Thoracic aorta (tissue), 2 donors: ENCODE results near the gene MYO1F. TPM values are rescaled to one million over a fixed set of nuclear protein-coding genes. Genes with fewer than 3 reads are reported as not detected.

ENCODE experiments used
- ATAC-seq: fragments of 150-250 bp; one replicate; pipeline ENCODE4 v1.8.0; 2017; ENCODE audit warnings: low read depth; ENCODE audit not compliant: insufficient number of reproducible peaks, low FRiP score
- DNase-seq: peaks from one replicate; pipeline ENCODE4 v3.0.0-alpha.2; 2020; ENCODE audit warnings: low spot score
- H3K27ac ChIP-seq, 2 donors: fragments of 200-600 bp; sonication (generic); 1 replicate in 1 of 2; 2 replicates in 1 of 2; pipeline ENCODE4 v1.5.1; 2016; ENCODE audit warnings: mild to moderate bottlenecking in 2 of 2, moderate library complexity in 2 of 2
- H3K27me3 ChIP-seq: fragments of 200-600 bp; sonication (generic); replicated peaks from 2 replicates; pipeline ENCODE4 v1.6.0; 2016; ENCODE audit warnings: mild to moderate bottlenecking; ENCODE audit not compliant: insufficient read depth
- H3K36me3 ChIP-seq: fragments of 200-600 bp; sonication (generic); one replicate; pipeline ENCODE4 v1.5.1; 2016
- H3K4me1 ChIP-seq, 2 donors: fragments of 200-600 bp; sonication (generic); 1 replicate in 1 of 2; 2 replicates in 1 of 2; pipeline versions ENCODE4 v1.5.1 to v1.6.0; 2016; ENCODE audit warnings: low read depth in 2 of 2, mild to moderate bottlenecking in 1 of 2; ENCODE audit not compliant: control insufficient read depth in 1 of 2
- H3K4me3 ChIP-seq: fragments of 200-600 bp; sonication (generic); 2 replicates; pipeline ENCODE4 v1.5.1; 2016; ENCODE audit warnings: mild to moderate bottlenecking
- H3K9me3 ChIP-seq: fragments of 200-600 bp; sonication (generic); 2 replicates; pipeline ENCODE4 v1.5.1; 2016
- CTCF ChIP-seq: fragments of 200-600 bp; sonication (generic); IDR thresholded peaks from one replicate; pipeline ENCODE4 v1.5.1; 2019; ENCODE audit warnings: antibody characterized with exemption
- total RNA-seq, 2 donors: library from RNA; depleted of rRNA; stranded (reverse); fragments of >200 nt; gene quantifications; one replicate each; pipeline versions ENCODE4 v1.1.0 to v1.2.3, GENCODE V29; 2016

Gene MYO1F
- total RNA-seq, 2 donors from 2014 or later: 29.6 to 33.9 TPM

- H3K9me3 ChIP-seq: no peaks in the 10 kb centered on the region
- H3K4me3 ChIP-seq: no peak overlapping the region
- no peak overlapping the region for H3K27ac ChIP-seq
- no peaks in the 10 kb centered on the region for H3K4me1 ChIP-seq
- TF ChIP-seq CTCF: no peak
- DNase-seq: no peak
- peaks cover 23% of the 10 kb centered on the region for H3K36me3 ChIP-seq
- H3K27me3 ChIP-seq: no peaks in the 10 kb centered on the region
- no peak for ATAC-seq
These were observed 85.7 kb downstream of the MYO1F start for GRCh38 chr19:8491574-8491973.

DNA sequence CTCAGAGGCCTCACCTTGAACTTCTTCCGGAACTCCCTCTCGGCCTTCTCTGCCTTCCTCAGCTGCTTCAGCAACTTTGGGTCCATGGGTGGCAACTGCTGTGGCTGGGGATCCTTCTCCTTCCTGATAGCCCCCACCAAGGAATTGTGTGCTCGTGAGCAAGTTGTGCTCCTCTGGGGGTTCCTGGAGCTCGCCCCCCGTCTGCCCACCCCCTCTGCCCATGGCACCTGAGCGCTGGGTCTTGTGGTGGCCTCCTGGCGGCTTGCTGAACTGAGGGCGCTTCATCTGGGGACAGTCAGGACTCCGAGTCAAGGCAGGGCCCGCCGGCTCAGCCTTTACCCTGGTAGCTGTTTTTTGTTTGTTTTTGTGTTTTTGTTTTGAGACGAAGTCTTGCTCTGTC is 86.4 kb downstream of the MYO1F start:
- no peaks in the 10 kb centered on the region for H3K4me1 ChIP-seq
- no peak for TF ChIP-seq CTCF
- no peak overlapping the region for H3K27ac ChIP-seq
- DNase-seq (no peak), ATAC-seq (no peak)
- H3K4me3 ChIP-seq: no peak overlapping the region
- H3K36me3 ChIP-seq: peaks cover 30% of the 10 kb centered on the region
- H3K27me3 ChIP-seq: no peaks in the 10 kb centered on the region
- no peaks in the 10 kb centered on the region for H3K9me3 ChIP-seq

- Histone ChIP-seq H3K4me3 (no peak overlapping the region), H3K27me3 (no peaks in the 10 kb centered on the region), H3K9me3 (no peaks in the 10 kb centered on the region), H3K36me3 (peaks cover 35% of the 10 kb centered on the region), H3K4me1 (no peaks in the 10 kb centered on the region), H3K27ac (no peak overlapping the region)
- no peak for DNase-seq
- no peak for TF ChIP-seq CTCF
- no peak for ATAC-seq
These were observed 86.9 kb downstream of the MYO1F start for GRCh38 chr19:8490395-8490760.

DNA sequence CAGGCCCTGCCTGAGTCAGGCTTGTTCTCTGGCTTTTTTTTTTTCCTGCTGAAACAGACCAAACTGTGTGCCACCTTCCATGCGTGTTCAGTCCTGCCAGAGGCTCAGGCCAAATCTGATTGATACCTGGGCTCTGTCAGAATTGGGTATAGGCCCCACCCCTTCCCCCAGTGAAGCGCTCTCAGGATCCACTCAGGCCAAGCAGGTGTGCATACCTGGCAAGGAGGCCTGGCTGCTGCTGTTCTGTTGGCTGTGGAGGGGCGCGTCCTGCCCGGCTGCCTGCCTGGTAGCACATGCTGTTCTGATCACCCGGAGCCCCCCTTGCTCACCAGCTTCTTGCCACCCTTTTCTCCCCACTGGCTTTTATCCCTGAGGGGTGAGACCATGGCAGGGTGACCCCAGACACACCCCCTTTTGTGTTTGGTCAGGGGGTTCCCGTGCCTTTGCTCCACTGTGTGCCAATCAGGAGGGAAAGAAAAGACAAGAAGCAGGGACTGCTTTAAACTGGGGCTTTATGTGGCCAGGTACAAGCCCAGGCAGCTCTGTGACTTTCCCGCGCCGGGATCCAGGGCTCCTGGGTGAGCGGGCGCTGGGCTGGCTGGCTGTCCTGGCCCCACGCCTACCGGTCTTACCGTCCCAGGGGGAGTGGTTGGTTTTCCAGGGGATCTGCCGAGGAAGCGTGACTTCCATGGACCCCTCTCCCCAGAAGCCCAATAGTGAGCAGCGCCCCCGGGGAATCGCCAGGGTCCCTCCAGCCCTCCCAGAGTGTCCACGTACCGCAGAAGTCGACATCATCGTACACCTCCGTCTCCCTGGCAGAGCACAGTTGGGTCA is 87.5 kb downstream of the MYO1F start:
- Histone ChIP-seq H3K4me3 (no peak overlapping the region), H3K27me3 (no peaks in the 10 kb centered on the region), H3K4me1 (no peaks in the 10 kb centered on the region), H3K36me3 (peaks cover 41% of the 10 kb centered on the region), H3K9me3 (no peaks in the 10 kb centered on the region), H3K27ac (no peak overlapping the region)
- TF ChIP-seq CTCF: no peak
- no peak for ATAC-seq
- no peak for DNase-seq

DNA sequence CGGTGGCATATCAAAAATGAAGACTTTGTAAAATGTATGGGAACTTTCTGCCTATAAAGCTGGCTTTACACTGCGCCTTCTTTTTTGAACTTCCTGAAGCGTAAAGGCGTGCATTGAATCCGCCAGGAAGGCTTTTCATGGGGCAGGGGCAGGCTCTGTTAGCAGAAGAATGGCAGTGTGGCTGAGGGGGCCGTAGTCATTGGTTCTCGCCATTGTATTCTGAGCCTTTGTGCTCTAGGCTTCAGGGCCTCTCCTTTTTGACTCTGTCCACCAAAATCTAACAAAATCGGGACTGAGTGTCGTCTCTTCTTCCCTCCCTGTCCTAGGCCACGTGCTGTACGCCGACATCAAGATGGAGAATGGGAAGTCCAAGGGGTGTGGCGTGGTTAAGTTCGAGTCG is 88.9 kb downstream of the MYO1F start:
- no peak for DNase-seq
- ATAC-seq: no peak
- H3K4me1 ChIP-seq: no peaks in the 10 kb centered on the region
- H3K4me3 ChIP-seq: no peak overlapping the region
- no peaks in the 10 kb centered on the region for H3K9me3 ChIP-seq
- H3K27me3 ChIP-seq: no peaks in the 10 kb centered on the region
- no peak for TF ChIP-seq CTCF
- H3K27ac ChIP-seq: no peak overlapping the region
- peaks cover 46% of the 10 kb centered on the region for H3K36me3 ChIP-seq
